Epithelial cell of prostate (primary cell): ENCODE measurements around the gene MSI2.

Source experiments
- DNase-seq: peaks from one replicate; pipeline ENCODE4 v3.0.0-alpha.2; 2011; ENCODE audit warnings: low read depth, low spot score
- H3K27ac ChIP-seq: fragments of 450-650 bp; 2 replicates; pipeline ENCODE4 v1.5.1; 2017; ENCODE audit warnings: mild to moderate bottlenecking

Gene MSI2

DNA sequence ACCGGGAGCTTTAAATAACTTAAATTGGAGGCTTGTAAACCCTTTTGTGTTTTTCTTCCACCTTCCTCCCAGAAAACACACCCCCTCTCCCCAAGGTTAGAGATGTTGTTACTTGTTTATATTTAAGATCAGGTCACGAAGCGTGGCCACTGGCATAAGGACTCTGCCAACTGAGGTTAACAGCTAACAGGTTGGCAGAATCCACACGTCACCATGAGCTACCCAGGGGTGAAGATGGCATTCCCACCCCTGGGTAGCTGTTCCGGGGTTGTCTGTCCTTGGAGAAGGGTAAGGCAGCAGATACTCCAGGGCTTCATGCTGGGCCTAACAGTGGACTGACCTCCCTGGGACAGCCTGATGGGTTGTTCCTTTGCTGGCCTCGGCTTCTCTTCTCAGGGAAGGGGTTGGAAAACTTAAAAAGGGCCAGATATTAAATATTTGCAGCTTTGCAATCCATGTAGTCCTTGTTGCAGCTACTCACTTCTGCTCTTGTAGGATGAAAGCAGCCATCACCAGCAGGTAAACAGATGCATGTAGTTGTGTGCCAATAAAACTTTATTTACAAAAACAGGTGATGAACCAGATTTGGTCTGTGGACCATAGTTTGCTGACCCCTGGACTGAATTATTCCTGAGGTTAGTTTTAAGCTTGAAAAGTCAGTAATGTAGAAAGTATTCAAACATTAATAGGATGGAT, 148.6 kb downstream of the MSI2 start:
- no peak for DNase-seq
- no peak overlapping the region for H3K27ac ChIP-seq

DNA sequence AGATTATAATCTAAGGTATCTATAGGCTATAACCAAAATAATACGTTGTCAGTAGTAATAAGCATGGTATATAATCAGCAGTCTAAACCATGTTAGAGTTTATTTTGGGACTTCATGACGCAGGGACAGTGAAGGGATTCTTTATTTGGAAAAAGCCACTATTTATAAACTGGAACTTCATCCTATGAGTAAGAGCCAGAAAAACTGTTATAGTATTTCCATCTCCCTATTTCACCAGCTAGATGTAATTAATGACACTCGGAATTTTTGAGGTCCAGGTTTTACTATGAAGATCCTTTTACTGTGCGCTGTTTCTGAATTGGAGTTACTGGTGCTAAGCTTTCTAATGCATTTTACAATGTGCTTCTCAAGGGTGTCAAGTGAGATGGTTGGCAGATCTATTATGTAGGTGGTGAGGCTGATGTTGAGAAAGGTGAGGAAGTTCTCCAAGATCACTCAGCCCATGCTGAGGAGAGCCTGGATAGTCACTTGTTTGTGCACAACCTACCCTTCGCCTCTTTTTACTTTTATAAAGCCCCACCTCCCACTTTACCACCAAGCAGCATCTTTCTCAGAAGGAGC, 149.3 kb downstream of the MSI2 start:
- no peak for DNase-seq
- no peak overlapping the region for H3K27ac ChIP-seq

DNA sequence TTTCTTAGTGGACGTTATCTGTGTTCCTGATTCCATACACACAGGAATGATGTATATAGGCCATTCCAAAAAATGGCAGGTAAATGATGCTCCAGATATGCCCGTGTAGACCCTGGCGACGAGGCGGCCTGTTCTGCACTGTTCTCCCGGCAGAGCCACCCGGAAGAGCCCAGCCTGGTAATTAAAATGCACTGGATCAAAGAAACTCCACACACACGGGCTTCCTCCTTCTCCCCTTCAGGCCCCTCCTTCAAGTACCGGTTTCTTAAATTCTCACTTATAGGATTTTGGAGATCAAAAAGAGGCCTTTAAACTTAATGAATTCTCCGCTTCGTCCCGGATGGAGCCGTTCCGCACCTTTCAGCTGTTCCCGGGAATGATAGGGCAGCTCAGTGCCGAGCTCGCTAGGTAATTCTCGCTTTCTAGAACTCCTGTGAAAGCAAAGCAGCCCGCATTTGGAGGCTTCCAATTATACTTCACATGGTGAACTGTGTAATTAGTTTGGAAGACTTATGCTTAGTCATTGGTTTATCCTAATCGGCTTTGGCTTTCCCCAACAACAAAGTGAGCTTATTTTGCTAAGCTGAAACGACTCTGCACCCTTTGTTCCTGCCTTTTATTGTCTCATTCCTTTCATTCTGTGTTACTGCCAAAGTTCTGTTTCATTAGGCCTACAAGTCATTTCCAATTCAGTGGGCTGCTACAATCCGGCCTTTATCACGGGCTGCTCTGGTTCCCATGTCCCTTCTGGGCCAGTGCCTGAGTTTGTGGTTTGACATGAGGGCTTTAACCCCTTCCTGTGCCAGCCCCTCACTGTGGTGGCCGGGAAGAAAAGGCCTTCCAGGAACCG, 150.0 kb downstream of the MSI2 start:
- no peak overlapping the region for H3K27ac ChIP-seq

DNA sequence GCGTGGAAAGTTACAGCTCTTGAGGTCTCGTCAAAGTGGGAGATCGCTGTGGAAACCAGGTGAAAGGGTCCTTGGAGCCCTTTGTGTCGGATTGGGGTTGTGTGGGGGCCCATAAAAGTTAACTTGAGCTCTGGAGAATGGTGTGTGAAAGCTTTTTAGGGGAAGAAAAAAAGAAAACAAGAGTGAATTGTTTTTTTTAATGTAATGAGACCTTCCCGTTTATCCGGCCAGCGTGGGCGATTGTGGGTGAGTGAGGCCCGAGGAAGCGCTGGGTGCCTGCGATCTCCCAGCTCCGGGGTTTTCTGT, 150.6 kb downstream of the MSI2 start:
- DNase-seq = no peak
- H3K27ac ChIP-seq = peak overlapping the region; percentile 41

More for the DNA sequence above, 150.0 kb downstream of the MSI2 start:
- DNase-seq = no peak

DNA sequence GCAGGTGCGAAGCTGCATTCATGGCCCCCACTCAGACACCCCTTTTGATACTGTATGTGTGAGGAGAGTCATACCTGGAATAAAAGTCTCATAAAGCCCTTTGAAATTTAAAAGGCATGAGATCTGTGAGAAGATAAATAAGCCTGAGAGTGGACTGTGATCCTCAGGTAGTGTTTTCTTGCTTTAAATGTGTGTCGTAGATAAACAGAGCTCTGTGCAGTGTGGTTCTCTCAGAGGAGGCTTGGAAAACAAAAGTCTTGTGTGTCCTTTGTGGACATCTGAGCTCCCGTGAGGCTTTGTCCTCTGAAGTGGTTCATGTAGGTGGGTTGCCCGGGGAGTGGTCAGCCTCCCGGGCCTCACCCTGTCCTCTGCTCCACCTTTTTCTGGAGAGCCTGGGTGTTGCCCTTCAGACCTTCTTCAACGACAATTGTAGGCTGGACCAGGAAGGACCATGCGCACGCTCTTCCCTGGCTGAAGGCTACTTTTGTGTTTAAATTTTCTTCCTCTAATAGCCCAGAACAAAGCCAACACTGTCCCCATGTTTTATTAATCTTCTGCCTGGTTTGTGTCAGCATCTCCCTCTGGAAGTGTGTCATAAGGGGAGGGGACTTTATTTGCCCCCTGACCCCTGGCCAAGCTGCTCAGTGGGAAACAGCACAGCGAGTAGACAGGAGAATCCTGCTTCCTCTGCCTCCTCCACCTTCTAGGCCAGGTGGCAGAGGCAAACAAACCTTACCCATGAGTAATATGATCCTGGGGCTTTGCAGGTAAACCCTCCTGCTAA, 151.2 kb downstream of the MSI2 start:
- DNase-seq = no peak
- peak overlapping the region; percentile 41 for H3K27ac ChIP-seq

DNA sequence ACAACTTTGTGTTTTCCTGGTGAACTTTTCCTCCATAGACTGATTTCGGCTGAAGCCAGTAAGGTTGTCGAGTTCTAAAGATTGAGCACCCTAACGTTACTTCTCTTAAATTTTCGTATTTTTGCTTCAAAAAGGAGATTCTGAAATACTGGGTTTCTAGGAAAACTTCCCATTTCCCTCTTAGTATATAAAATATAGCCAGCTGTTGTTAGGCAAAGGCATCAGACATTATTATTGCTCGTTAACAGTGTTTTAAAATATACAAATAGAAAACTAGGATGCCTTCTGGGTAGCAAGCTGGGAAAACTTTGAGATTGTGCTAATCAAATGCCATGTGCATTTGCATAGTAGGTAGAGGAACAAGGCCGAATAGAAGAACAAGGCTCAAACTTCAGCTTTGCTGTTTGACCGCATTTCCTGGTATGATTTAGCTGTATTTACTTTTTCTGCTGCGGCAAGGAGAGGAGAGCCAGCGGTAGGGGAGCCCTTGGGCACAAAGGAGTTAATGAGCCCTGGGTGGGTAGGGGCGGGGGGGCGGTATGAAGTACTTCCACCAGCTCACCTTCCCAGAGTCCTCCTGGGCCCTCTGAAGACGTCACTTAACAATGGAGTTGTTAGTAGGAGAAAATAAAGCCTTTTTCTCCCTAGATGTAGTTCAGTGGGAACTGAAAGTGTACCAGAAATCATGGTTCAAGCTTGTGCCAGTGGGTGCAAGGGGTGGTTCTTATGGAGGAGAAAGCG, 151.9 kb downstream of the MSI2 start:
- H3K27ac ChIP-seq = peak overlapping the region; percentile 41
- DNase-seq = no peak

DNA sequence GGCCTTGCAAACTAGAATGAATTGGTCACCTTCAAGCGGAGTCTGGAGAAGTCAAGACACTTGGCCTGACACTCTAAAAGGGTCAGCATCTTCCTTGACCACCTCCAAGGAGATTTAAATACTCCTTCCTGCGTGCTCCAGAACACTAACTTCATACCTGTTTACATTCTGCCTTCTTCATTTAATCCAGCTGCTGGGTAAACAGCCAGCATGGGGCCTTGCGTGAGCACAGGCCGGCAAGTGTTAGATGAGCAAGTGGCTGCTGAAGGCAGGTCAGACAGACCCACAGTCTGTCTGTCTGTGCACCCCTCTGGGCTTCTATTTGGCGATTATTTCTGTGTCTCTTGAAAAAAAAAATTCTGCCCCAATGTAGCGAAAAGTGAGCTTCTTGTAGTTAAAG, 153.8 kb downstream of the MSI2 start:
- DNase-seq = no peak
- no peak overlapping the region for H3K27ac ChIP-seq

DNA sequence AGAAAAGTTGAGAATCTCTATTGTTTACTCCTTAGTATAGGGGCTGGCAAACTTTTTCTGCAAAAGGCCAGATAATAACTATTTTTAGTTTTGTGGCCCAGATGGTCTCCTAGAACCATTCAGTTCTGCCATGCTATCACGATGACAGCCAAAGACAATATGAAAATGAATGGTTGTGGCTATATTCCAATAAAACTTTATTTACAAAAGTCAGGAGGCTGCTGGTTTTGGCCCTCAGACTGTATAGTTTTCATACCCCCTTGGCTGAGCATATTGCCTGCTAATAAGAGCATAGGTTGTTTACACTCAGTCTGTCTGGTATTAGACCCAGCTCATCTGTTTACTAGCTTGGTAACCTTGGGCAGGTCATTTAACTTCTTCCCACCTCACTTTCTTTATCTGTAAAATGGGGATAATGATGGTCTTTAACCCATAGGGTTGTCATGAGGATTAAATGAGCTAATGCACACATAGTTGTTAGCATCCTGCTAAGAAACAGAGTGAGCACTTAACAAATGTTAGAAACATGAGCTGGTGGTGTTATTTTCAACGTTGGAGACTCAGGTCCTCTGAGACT, 156.3 kb downstream of the MSI2 start:
- H3K27ac ChIP-seq = no peak overlapping the region
- no peak for DNase-seq

DNA sequence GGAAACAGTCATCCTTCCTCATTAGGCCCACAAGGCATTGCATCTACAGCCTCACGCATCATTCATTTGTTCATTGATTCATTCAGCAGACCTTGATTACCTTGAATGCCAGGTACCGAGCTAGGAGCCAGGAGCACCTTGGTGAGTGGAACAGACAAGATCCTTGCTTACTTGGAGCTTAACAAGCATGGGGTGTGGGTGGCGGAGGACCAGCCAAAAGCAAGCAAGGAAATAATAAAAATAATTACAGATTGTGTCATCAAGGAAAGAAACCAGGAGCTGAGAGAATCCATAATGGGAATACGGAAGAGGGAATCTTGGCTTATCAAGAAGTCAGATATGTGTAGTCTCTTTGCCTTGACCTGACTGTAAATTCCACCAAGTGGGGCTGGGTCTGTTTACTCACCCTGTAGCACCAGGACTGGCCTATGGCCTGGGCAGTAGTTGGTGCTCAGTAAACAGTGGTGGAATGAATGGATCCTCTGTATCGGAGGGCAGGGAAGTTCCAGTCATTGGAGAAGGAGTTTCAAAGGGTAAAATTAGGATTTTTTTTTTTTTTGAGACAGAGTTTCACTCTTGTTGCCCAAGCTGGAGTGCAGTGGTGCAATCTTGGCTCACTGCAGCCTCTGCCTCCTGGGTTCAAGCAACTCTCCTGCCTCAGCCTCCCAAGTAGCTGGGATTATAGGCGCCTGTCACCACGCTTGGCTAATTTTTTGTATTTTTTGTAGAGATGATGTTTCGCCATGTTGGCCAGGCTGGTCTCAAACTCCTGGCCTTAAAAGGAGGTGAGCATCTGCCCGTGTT, 157.7 kb downstream of the MSI2 start:
- no peak overlapping the region for H3K27ac ChIP-seq

DNA sequence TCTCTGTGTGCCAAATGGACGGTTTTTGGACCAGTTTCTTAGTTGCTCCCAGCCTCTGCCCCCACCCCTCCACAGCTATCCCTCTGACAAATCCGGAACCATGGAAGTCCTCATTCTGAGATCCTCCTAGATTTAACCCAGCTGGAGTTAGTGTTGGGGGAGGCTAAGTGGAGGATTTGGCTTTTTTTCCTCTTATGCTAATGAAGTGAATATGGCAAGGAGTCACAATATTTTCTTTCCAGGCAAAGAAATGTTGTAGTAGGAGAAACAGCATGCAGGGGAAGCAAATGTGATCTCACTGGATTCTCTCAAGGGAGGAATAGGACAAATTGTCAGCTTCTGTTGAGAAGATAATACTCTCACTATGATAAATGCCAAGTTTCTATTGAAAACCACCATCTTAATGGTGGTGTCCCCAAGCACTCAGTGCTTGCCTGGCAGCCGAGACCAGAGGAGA, 159.5 kb downstream of the MSI2 start:
- DNase-seq = no peak
- H3K27ac ChIP-seq = no peak overlapping the region

More for the DNA sequence above, 157.7 kb downstream of the MSI2 start:
- no peak for DNase-seq

DNA sequence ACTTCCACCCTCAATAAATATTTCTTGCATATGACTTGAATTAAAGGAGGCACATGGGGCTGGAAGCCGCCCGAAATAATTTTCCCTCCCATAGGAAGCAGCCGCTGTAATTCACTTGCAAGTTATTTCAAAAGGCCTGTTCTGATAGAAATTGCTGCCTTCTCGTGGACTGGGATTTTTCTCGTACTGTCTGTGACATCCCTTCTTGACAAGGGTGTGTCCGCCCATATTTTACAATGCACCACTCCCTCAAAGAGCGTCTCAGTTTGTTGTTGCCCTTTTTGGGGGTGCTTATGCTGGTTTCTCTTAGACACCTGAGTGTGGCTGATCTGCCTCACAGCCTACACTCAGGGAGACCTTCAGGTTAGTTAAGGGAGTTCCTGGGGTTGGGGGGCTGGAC, 160.0 kb downstream of the MSI2 start:
- DNase-seq = no peak
- H3K27ac ChIP-seq = no peak overlapping the region

DNA sequence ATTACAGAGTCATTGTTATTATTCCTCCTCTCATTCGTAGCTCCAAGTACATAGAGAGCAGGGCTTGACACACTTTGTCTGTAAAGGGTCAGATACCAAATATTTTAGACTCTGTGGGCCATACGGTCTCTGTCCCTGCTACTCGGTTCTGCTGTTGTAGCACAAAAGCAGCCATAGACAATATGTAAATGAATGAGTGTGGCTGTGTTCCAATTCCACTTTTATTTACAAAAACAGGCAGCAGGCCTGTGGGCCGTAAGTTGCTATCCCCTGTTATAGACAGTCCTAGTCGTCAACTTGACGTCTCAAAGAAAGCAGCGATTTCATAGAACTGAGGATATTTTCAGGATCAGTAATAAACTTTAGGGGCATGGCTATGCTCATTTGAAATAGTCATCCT, 161.6 kb downstream of the MSI2 start:
- no peak overlapping the region for H3K27ac ChIP-seq
- no peak for DNase-seq

DNA sequence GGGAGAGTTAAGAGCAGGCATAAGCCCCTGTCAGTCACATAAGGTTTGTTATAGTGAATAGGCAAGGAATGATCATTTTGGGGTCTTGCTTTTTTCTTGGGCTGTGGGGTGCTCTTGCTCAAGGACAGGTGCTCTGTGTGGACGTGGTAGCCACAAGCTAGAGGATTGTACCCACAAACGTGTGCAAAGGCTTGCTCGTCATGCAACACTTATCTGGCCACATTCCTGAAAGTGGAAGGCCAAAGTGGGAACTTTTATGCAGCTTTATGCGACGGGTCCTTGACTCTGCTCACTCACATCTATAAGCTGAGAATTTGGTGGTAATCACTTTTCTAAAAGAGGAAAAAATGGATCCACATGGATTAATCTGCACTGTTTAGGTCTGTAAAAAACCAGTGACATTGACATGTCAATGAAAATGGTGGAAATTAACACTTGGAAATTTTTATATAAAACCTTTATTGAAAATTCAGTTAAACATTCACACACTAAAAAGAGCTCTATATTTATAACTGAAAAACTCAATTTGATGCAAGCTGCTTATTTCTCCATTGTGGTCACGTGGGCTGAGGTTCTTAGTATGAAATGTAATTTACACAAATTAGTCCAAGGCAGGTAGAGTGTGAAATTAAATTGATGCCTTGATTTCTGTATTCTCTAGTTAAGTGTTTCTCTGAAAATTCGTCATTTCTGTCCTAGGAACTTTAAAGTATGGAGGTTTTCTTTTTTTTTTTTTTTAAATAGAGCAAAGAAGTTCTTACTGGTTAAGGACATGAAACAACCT, 162.3 kb downstream of the MSI2 start:
- DNase-seq = no peak
- no peak overlapping the region for H3K27ac ChIP-seq

DNA sequence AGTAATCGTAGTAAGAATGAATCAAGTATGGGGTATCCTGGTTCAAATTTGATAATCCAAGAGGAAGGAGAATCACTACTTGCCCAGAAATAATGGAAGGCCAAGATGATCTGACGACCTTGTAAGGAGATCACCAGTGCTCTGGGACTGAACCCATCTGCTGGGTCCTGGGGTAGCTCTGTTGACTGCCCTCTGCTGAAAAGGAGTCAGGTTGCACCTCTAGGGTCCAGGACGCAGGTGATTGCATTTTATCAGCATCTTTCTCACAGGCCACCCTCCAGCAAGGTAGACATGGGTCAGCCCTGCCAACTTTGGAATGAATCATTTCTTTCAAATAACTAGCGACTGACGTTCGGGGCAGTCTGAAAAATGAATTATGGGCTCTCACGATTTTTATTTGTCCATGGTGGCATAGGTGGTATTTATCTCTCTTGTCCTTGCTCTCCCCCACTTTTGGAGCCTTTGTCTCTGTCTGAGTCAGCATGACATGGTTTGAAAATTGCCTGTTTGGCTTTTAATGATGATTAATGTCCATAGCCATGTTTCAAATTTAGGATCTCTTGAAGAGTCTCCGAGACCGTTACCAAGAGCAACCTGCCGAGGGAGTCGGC, 163.7 kb downstream of the MSI2 start:
- no peak for DNase-seq
- no peak overlapping the region for H3K27ac ChIP-seq

DNA sequence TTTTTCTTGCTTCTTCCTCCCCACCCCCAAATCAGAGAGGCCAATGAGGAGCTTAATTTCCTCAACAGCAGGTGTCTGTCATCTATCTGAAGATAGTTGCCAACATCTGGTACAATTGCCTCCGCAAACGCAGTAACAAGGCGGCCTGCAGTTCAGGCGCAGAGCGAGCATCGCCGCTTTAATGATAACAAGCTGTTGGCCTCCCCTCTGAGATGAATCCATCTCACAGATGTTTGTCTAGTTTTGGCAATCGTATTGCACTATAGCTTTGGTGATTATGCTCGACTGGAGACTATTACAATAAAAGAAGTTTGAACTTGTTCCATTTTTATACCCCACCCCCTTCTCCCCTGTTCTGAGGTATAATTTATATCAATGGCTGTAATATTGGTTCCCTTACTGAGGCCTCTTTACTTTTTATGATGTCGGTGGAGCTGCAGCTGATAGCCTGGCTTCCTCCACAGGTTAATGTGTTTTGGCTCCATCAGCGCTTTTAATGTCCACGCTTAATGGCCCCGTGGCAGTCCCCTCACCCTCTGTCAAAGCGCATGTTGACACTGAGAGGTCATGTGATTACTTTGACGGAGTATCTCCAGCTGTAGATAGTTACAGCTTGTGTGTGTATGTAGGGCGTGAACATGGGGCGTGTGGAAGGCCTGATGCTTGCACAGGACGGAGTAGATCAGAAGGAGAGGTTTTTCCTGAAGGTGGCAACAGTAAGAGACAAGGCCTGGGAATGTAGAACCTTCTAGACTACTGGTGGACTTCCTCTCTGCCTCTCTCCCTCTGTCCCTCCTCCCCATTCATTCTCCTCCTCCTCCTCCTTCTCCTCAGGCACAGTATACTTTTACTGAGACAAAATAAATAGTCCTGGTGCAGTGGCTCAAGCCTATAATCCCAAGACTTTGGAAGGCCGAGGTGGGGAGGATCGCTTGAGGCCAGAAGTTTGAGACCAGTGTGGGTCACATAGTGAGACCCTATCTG, 164.7 kb downstream of the MSI2 start:
- H3K27ac ChIP-seq = no peak overlapping the region
- DNase-seq = no peak

DNA sequence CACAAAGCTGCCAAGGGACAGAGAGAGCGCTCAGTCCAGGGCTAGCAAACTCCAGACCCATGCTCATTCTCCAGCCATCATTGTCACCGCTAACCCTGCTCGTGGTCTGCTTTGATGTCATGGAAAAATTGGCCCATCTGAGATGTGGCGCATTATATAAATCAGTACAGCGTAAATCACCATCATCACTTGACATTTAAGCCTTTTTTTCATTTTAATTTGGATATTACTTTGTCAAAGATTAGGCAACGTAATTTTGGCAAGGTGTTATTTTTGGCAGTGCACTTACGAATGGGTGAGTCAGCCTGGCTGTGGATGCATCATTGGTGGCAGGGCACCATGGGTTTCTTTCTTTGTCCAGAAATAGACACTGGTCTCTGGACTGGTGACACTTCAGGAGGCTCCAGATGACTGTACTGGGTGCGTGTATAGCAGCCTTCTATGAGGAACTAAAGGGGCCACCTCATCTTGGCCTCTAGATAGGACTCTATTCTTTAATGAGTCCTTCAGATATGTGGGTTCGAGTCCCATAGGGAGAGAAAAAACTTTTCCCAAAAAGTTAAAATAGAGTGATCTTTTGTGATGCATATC, 166.3 kb downstream of the MSI2 start:
- peak; percentile 44 for DNase-seq
- no peak overlapping the region for H3K27ac ChIP-seq
